Nephron progenitor cell (in vitro differentiated cells): ENCODE measurements around the gene PLSCR5.

Experiments used
- DNase-seq: peaks from one replicate; pipeline ENCODE4 v3.0.0; 2021
- H3K27ac Mint-ChIP-seq: 2 replicates; pipeline ENCODE4 v1.8.0; 2021; ENCODE audit warnings: mild to moderate bottlenecking, moderate library complexity, mixed read lengths
- H3K27me3 Mint-ChIP-seq: 2 replicates; pipeline ENCODE4 v1.8.0; 2021; ENCODE audit warnings: mild to moderate bottlenecking, low read depth, mixed read lengths; ENCODE audit not compliant: poor library complexity
- H3K36me3 Mint-ChIP-seq: 2 replicates; pipeline ENCODE4 v1.8.0; 2021; ENCODE audit warnings: low read depth, mixed read lengths
- H3K4me1 Mint-ChIP-seq: 2 replicates; pipeline ENCODE4 v1.8.0; 2021; ENCODE audit warnings: mixed read lengths
- H3K4me3 Mint-ChIP-seq: 2 replicates; pipeline ENCODE4 v1.8.0; 2021; ENCODE audit warnings: mild to moderate bottlenecking, moderate library complexity, mixed read lengths
- H3K9me3 Mint-ChIP-seq: 2 replicates; pipeline ENCODE4 v1.8.0; 2021; ENCODE audit warnings: mild to moderate bottlenecking, moderate library complexity, mixed read lengths
- CTCF ChIP-seq: fragments of 200-600 bp; sonication (generic); IDR thresholded peaks from 2 replicates; pipeline ENCODE4 v1.5.0; 2021; ENCODE audit warnings: antibody characterized with exemption

Gene PLSCR5

GRCh38 chr3:146626403-146627122, 21.4 kb upstream of the PLSCR5 start:
- Mint-ChIP-seq H3K4me1 (no peaks in the 10 kb centered on the region), H3K27me3 (no peaks in the 10 kb centered on the region), H3K4me3 (no peak overlapping the region), H3K36me3 (no peaks in the 10 kb centered on the region), H3K27ac (no peak overlapping the region), H3K9me3 (no peaks in the 10 kb centered on the region)
- TF ChIP-seq CTCF, result no peak
- DNase-seq, result no peak

DNA sequence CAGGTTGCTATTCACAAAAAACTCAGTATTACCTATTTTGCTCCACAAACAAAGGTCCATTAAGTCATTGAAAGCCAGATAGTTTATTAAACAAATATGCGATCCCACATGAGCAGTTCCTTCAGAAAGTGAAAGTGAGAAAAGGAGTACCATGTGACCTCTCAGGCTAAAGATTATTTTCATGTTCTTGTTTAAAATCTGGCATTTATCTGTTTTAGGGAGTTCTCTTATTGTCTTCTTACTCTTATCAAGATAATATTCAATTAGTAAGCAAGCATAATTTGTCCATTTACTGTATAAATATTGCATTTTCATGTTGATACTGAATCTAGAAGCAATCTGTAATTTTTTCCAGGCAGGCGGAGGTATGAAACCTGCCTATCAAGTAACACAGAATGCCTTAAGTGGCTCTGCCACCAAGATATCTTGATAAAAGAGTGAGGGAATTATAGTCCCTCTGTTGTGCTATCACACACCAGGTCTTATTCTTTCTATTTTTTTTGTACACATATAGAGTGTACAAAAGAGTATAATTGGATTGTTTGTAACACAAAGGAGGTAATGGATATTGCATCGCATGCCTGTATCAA, 20.1 kb upstream of the PLSCR5 start:
- no peaks in the 10 kb centered on the region for H3K36me3 Mint-ChIP-seq
- no peak for DNase-seq
- no peaks in the 10 kb centered on the region for H3K4me1 Mint-ChIP-seq
- no peaks in the 10 kb centered on the region for H3K9me3 Mint-ChIP-seq
- H3K27me3 Mint-ChIP-seq, result no peaks in the 10 kb centered on the region
- no peak overlapping the region for H3K27ac Mint-ChIP-seq
- H3K4me3 Mint-ChIP-seq, result no peak overlapping the region
- no peak for TF ChIP-seq CTCF

GRCh38 chr3:146621723-146622122, 16.6 kb upstream of the PLSCR5 start:
- no peak overlapping the region for H3K27ac Mint-ChIP-seq
- H3K27me3 Mint-ChIP-seq, result no peaks in the 10 kb centered on the region
- no peak for DNase-seq
- no peaks in the 10 kb centered on the region for H3K4me1 Mint-ChIP-seq
- no peak overlapping the region for H3K4me3 Mint-ChIP-seq
- no peaks in the 10 kb centered on the region for H3K36me3 Mint-ChIP-seq
- no peaks in the 10 kb centered on the region for H3K9me3 Mint-ChIP-seq
- TF ChIP-seq CTCF, result no peak

GRCh38 chr3:146612015-146612414, 6.9 kb upstream of the PLSCR5 start:
- no peak for DNase-seq
- no peak for TF ChIP-seq CTCF
- no peaks in the 10 kb centered on the region for H3K36me3 Mint-ChIP-seq
- no peak overlapping the region for H3K4me3 Mint-ChIP-seq
- H3K4me1 Mint-ChIP-seq, result no peaks in the 10 kb centered on the region
- H3K27ac Mint-ChIP-seq, result no peak overlapping the region
- H3K9me3 Mint-ChIP-seq, result no peaks in the 10 kb centered on the region
- H3K27me3 Mint-ChIP-seq, result no peaks in the 10 kb centered on the region

DNA sequence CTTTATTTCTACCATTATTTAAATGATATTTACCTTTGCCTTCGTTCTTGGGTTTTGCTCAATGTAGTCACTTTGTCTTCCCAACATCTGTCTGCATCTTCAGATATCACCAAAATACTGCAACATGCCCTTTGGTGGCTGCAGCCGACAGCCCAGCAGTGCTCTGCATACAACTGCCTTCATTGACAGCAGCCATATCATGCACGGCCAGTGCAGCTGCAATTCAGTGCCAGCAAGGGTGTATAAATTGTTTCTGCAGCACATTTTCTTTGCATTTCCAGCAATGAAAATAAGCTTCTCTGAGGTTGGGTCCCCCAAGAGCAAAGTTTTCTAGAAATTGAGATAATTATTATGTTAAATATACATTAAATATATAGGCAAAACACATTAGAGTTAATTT, 6.0 kb upstream of the PLSCR5 start:
- no peaks in the 10 kb centered on the region for H3K4me1 Mint-ChIP-seq

More for the DNA sequence above, 6.0 kb upstream of the PLSCR5 start:
- TF ChIP-seq CTCF, result no peak
- Mint-ChIP-seq H3K36me3 (no peaks in the 10 kb centered on the region), H3K27ac (no peak overlapping the region), H3K27me3 (no peaks in the 10 kb centered on the region), H3K4me3 (no peak overlapping the region), H3K9me3 (no peaks in the 10 kb centered on the region)
- DNase-seq, result no peak
